Spleen (tissue), 11 donors: ENCODE results near the gene AGBL1. TPM values are rescaled to one million over a fixed set of nuclear protein-coding genes. Genes with fewer than 3 reads are reported as not detected.

Source experiments
- DNase-seq: peaks from one replicate; pipeline ENCODE4 v3.0.0-alpha.2; 2020
- H3K27ac ChIP-seq, 8 donors: fragments of 200-600 bp; sonication (generic) in 7 of 8; 1 replicate in 4 of 8; 2 replicates in 4 of 8; pipeline versions ENCODE4 v1.5.0 to v1.8.0; 2016 to 2021; ENCODE audit warnings: inconsistent platforms in 4 of 8, mild to moderate bottlenecking in 4 of 8, moderate library complexity in 1 of 8
- H3K27me3 ChIP-seq, 7 donors: fragments of 200-600 bp; sonication (generic) in 6 of 7; replicated peaks in 1 of 7; 1 replicate in 4 of 7; 2 replicates in 3 of 7; pipeline versions ENCODE4 v1.5.0 to v1.8.0; 2016 to 2021; ENCODE audit warnings: inconsistent platforms in 3 of 7, mild to moderate bottlenecking in 1 of 7
- H3K36me3 ChIP-seq, 6 donors: fragments of 200-600 bp; sonication (generic) in 5 of 6; 1 replicate in 4 of 6; 2 replicates in 2 of 6; pipeline versions ENCODE4 v1.5.0 to v1.8.0; 2016 to 2021; ENCODE audit warnings: inconsistent platforms in 2 of 6
- H3K4me1 ChIP-seq, 6 donors: fragments of 200-600 bp; sonication (generic) in 5 of 6; 1 replicate in 3 of 6; 2 replicates in 3 of 6; pipeline versions ENCODE4 v1.5.0 to v1.8.0; 2016 to 2021; ENCODE audit warnings: inconsistent platforms in 3 of 6
- H3K4me3 ChIP-seq, 8 donors: fragments of 200-600 bp; sonication (generic) in 7 of 8; 1 replicate in 4 of 8; 2 replicates in 4 of 8; pipeline versions ENCODE4 v1.5.0 to v1.8.0; 2016 to 2021; ENCODE audit warnings: inconsistent platforms in 4 of 8, mild to moderate bottlenecking in 4 of 8, moderate library complexity in 2 of 8
- H3K9me3 ChIP-seq, 8 donors: fragments of 200-600 bp; sonication (generic) in 7 of 8; 1 replicate in 4 of 8; 2 replicates in 4 of 8; pipeline versions ENCODE4 v1.5.0 to v1.8.0; 2016 to 2021; ENCODE audit warnings: inconsistent platforms in 4 of 8
- CTCF ChIP-seq, 11 experiments: fragments of 200-600 bp in 7 of 11; fragments of 450-650 bp in 4 of 11; sonication (generic) in 4 of 11; IDR thresholded peaks in 8 of 11; conservative IDR thresholded peaks in 3 of 11; 1 replicate in 7 of 11; 2 replicates in 4 of 11; pipeline versions ENCODE4 v1.4.0 to v1.8.0; 2016 to 2021; ENCODE audit warnings: antibody characterized with exemption in 11 of 11, inconsistent platforms in 4 of 11, mild to moderate bottlenecking in 1 of 11
- POLR2A ChIP-seq, 3 donors: fragments of 450-650 bp; IDR thresholded peaks; one replicate each; pipeline ENCODE4 v1.5.1; 2017; ENCODE audit warnings: antibody characterized with exemption in 3 of 3, mild to moderate bottlenecking in 1 of 3
- POLR2AphosphoS5 ChIP-seq, 3 donors: sonication (generic); formaldehyde crosslinking; IDR thresholded peaks; one replicate each; pipeline ENCODE4 v1.5.1; 2017; ENCODE audit warnings: antibody characterized with exemption in 3 of 3
- WGBS, 5 donors: extraction: QIAGEN DNeasy Blood & Tissue Kit in 3 of 5; methylation state at CpG; one replicate each; pipeline versions ENCODE4 v1.1.5 to v1.1.7; 2013 to 2018; 5-methylcytosine and 5-hydroxymethylcytosine counted together
- intact Hi-C: fragments of 100-400 bp; cut with DNase I; formaldehyde crosslinking; loops from one replicate; pipeline ENCODE4 v1.15.0; 2023; ENCODE audit warnings: low total_unique reads
- polyA plus RNA-seq, 3 donors: library from polyadenylated mRNA; stranded (reverse); fragments of 200-250 nt; gene quantifications; one replicate each; pipeline ENCODE4 v1.2.1, GENCODE V29; 2013
- total RNA-seq, 7 donors: library from RNA; depleted of rRNA in 3 of 7; stranded (reverse); fragments of >200 nt in 3 of 7; fragmentation: NEBNext Ultra II Directional in 4 of 7; extraction: Animal tissue kit (Norgen Biotek cat#: 25700) in 4 of 7; gene quantifications; one replicate each; pipeline versions ENCODE4 v1.1.0 to v1.2.1, GENCODE V29; 2016 to 2021
- donor health status: healthy with polysubstance abuse.
- donor health status: DM: no; HTN: no; CAD: no; lungs with moderate emphysema.
- donor health status: DM: no; HTN: no; CAD: no.
- donor health status: Bipolar disorder and iron deficiency.
- donor health status: healthy.
- donor health status: DM: no; HTN: no; CAD: no.
- donor health status: DM: yes; HTN: yes; CAD: no.

Gene AGBL1
- total and polyA plus RNA-seq, 10 donors: not detected

GRCh38 chr15:86538141-86538540, 458.5 kb downstream of the AGBL1 start:
- H3K4me3 ChIP-seq: no peak overlapping the region
- DNase-seq: no peak
- no peak for TF ChIP-seq POLR2A (IDR thresholded peaks at IDR 0.05)
- no peak for TF ChIP-seq POLR2AphosphoS5 (IDR thresholded peaks at IDR 0.05)
- TF ChIP-seq CTCF (IDR thresholded peaks at IDR 0.05 in 8 of 11, conservative IDR thresholded peaks at IDR 0.05 in 3 of 11): no peak
- peaks cover 0 to 7% (median 0%) of the 10 kb centered on the region in 8 donors for H3K9me3 ChIP-seq
- no peaks in the 10 kb centered on the region for H3K27me3 ChIP-seq
- H3K27ac ChIP-seq: no peak overlapping the region
- H3K36me3 ChIP-seq: no peaks in the 10 kb centered on the region
- intact Hi-C loops: no loop called here
- WGBS, 5 donors: 60 to 77% (median 66%) methylated on average over 2 of the region's 2 CpGs
- no peaks in the 10 kb centered on the region for H3K4me1 ChIP-seq

GRCh38 chr15:86540840-86541467, 461.3 kb downstream of the AGBL1 start:
- no peak overlapping the region for H3K4me3 ChIP-seq
- H3K9me3 ChIP-seq: peaks cover 0 to 11% (median 0%) of the 10 kb centered on the region in 8 donors
- no peaks in the 10 kb centered on the region for H3K4me1 ChIP-seq
- 70 to 80% (median 74%) methylated on average over 4 of the region's 4 CpGs for WGBS, 5 donors
- no peak overlapping the region for H3K27ac ChIP-seq
- TF ChIP-seq POLR2AphosphoS5 (IDR thresholded peaks at IDR 0.05) (no peak), CTCF (IDR thresholded peaks at IDR 0.05 in 8 of 11, conservative IDR thresholded peaks at IDR 0.05 in 3 of 11) (no peak), POLR2A (IDR thresholded peaks at IDR 0.05) (no peak)
- intact Hi-C loops: no loop called here
- H3K27me3 ChIP-seq: no peaks in the 10 kb centered on the region
- DNase-seq: no peak
- no peaks in the 10 kb centered on the region for H3K36me3 ChIP-seq

GRCh38 chr15:86541540-86541939, 461.9 kb downstream of the AGBL1 start:
- TF ChIP-seq POLR2A (IDR thresholded peaks at IDR 0.05): no peak
- TF ChIP-seq POLR2AphosphoS5 (IDR thresholded peaks at IDR 0.05): no peak
- WGBS, 5 donors: 67 to 80% (median 71%) methylated on average over 1 of the region's 1 CpG
- DNase-seq: no peak
- Histone ChIP-seq H3K9me3 (peaks cover 0 to 11% (median 0%) of the 10 kb centered on the region in 8 donors), H3K4me3 (no peak overlapping the region), H3K36me3 (no peaks in the 10 kb centered on the region), H3K4me1 (no peaks in the 10 kb centered on the region), H3K27ac (no peak overlapping the region), H3K27me3 (no peaks in the 10 kb centered on the region)
- intact Hi-C loops: no loop called here

GRCh38 chr15:86550075-86550474, 470.4 kb downstream of the AGBL1 start:
- DNase-seq: no peak
- Histone ChIP-seq H3K27me3 (no peaks in the 10 kb centered on the region), H3K36me3 (no peaks in the 10 kb centered on the region), H3K4me3 (no peak overlapping the region), H3K9me3 (peaks cover 0 to 7% (median 0%) of the 10 kb centered on the region in 8 donors), H3K27ac (no peak overlapping the region), H3K4me1 (no peaks in the 10 kb centered on the region)
- intact Hi-C loops: no loop called here
- no peak for TF ChIP-seq CTCF (IDR thresholded peaks at IDR 0.05 in 8 of 11, conservative IDR thresholded peaks at IDR 0.05 in 3 of 11)
- TF ChIP-seq POLR2A (IDR thresholded peaks at IDR 0.05): no peak
- TF ChIP-seq POLR2AphosphoS5 (IDR thresholded peaks at IDR 0.05): no peak
- 57 to 74% (median 68%) methylated on average over 1 of the region's 1 CpG for WGBS, 5 donors
